IMR-90 (cell line): ENCODE data around the gene PRKRA. TPM values are rescaled to one million over a fixed set of nuclear protein-coding genes. Genes with fewer than 3 reads are reported as not detected.

Experiments used
- ATAC-seq: fragments of 200-7000 bp; cut with Tn5 transposase; 2 replicates; pipeline ENCODE4 v1.9.1; 2020; ENCODE audit warnings: low read depth, mild to moderate bottlenecking, moderate library complexity
- BruUV-seq: library from RNA; stranded (reverse); fragments of 400-500 nt; replicated peaks from 2 replicates; lab custom pipeline; 2021; lab: Mats Ljungman, UMichigan
- CTCF ChIA-PET: fragments of 300-600 bp; formaldehyde crosslinking; extraction: SDS; loops from one replicate; lab custom pipeline; 2021; ENCODE audit warnings: antibody characterized with exemption; lab: Yijun Ruan, JAX
- POLR2A ChIA-PET: fragments of 300-600 bp; sonication (Branson Sonifier 250); formaldehyde crosslinking; loops from one replicate; lab custom pipeline; 2022; ENCODE audit warnings: antibody characterized with exemption; ENCODE audit not compliant: unreplicated experiment; lab: Charles Lee
- DNase-seq: peaks from one replicate; pipeline ENCODE4 v3.0.0; 2013
- H2AFZ ChIP-seq: replicated peaks from 2 replicates; pipeline ENCODE3; 2013; ENCODE audit warnings: low read length, mild to moderate bottlenecking; ENCODE audit not compliant: poor library complexity
- H2AK5ac ChIP-seq: 2 replicates; pipeline ENCODE4 v1.6.1; 2013; ENCODE audit warnings: low read depth, low read length, inconsistent platforms
- H2AK9ac ChIP-seq: replicated peaks from 2 replicates; pipeline ENCODE3; 2013; ENCODE audit warnings: mild to moderate bottlenecking, low read depth, low read length, moderate library complexity; ENCODE audit not compliant: poor library complexity
- H2BK120ac ChIP-seq: 2 replicates; pipeline ENCODE4 v1.6.1; 2013; ENCODE audit warnings: low read depth, low read length, inconsistent platforms
- H2BK15ac ChIP-seq: 3 replicates; pipeline ENCODE4 v1.6.1; 2013; ENCODE audit warnings: low read depth, low read length, inconsistent platforms
- H2BK20ac ChIP-seq: 2 replicates; pipeline ENCODE4 v1.6.1; 2013; ENCODE audit warnings: low read depth, mild to moderate bottlenecking, inconsistent platforms, low read length, moderate library complexity
- H2BK5ac ChIP-seq: 2 replicates; pipeline ENCODE4 v1.6.1; 2013; ENCODE audit warnings: mild to moderate bottlenecking, low read depth, low read length, inconsistent platforms; ENCODE audit not compliant: poor library complexity, severe bottlenecking
- H3K14ac ChIP-seq: replicated peaks from 2 replicates; pipeline ENCODE4 v1.6.1; 2013; ENCODE audit warnings: low read depth, low read length, inconsistent platforms
- H3K18ac ChIP-seq: 2 replicates; pipeline ENCODE4 v1.6.1; 2013; ENCODE audit warnings: low read depth, low read length, control low read depth
- H3K23ac ChIP-seq: 2 replicates; pipeline ENCODE4 v1.6.1; 2013; ENCODE audit warnings: low read depth, low read length, inconsistent platforms
- H3K27ac ChIP-seq: 2 replicates; pipeline ENCODE4 v1.5.1; 2013; ENCODE audit warnings: mild to moderate bottlenecking, control low read depth, low read length; ENCODE audit not compliant: insufficient read depth
- H3K27me3 ChIP-seq: 2 replicates; pipeline ENCODE4 v1.6.1; 2013; ENCODE audit warnings: low read length; ENCODE audit not compliant: control insufficient read depth, insufficient read depth
- H3K36me3 ChIP-seq: 2 replicates; pipeline ENCODE4 v1.6.1; 2013; ENCODE audit warnings: low read length, mixed read lengths; ENCODE audit not compliant: control insufficient read depth, insufficient read depth
- H3K4ac ChIP-seq: 2 replicates; pipeline ENCODE4 v1.6.1; 2013; ENCODE audit warnings: low read depth, low read length, inconsistent platforms
- H3K4me1 ChIP-seq: 2 replicates; pipeline ENCODE4 v1.6.1; 2013; ENCODE audit warnings: low read length, mixed read lengths; ENCODE audit not compliant: control insufficient read depth, insufficient read depth
- H3K4me2 ChIP-seq: 2 replicates; pipeline ENCODE4 v1.6.1; 2013; ENCODE audit warnings: low read depth, mild to moderate bottlenecking, control low read depth, low read length, moderate library complexity
- H3K4me3 ChIP-seq: 2 replicates; pipeline ENCODE4 v1.5.1; 2013; ENCODE audit warnings: low read depth, mild to moderate bottlenecking, control low read depth, low read length, moderate library complexity; ENCODE audit not compliant: insufficient read depth
- H3K56ac ChIP-seq: 2 replicates; pipeline ENCODE4 v1.6.1; 2013; ENCODE audit warnings: low read length, inconsistent platforms; ENCODE audit not compliant: insufficient read depth; ENCODE audit errors: extremely low read depth
- H3K79me1 ChIP-seq, 2 experiments: 2 replicates each; pipeline ENCODE4 v1.6.1; 2013; ENCODE audit warnings: low read length in 2 of 2, inconsistent platforms in 1 of 2, low read depth in 1 of 2
- H3K9ac ChIP-seq: 2 replicates; pipeline ENCODE4 v1.6.1; 2013; ENCODE audit warnings: low read depth, low read length, control low read depth
- H3K9me1 ChIP-seq: 2 replicates; pipeline ENCODE4 v1.6.1; 2013; ENCODE audit warnings: low read length, inconsistent platforms; ENCODE audit not compliant: insufficient read depth
- H3K9me3 ChIP-seq: 2 replicates; pipeline ENCODE4 v1.6.1; 2013; ENCODE audit warnings: low read length; ENCODE audit not compliant: control insufficient read depth, insufficient read depth
- H4K20me1 ChIP-seq: 2 replicates; pipeline ENCODE4 v1.6.1; 2013; ENCODE audit warnings: low read length, inconsistent platforms; ENCODE audit not compliant: insufficient read depth
- H4K5ac ChIP-seq: 2 replicates; pipeline ENCODE4 v1.6.1; 2013; ENCODE audit warnings: mild to moderate bottlenecking, low read depth, low read length, control low read depth
- H4K8ac ChIP-seq, 2 experiments: 2 replicates each; pipeline ENCODE4 v1.6.1; 2013; ENCODE audit warnings: low read depth in 2 of 2, low read length in 2 of 2, control low read depth in 1 of 2, inconsistent platforms in 1 of 2
- H4K91ac ChIP-seq: 2 replicates; pipeline ENCODE4 v1.6.1; 2013; ENCODE audit warnings: low read depth, low read length, inconsistent platforms; ENCODE audit not compliant: insufficient read depth
- BHLHE40 ChIP-seq: fragments of 150-350 bp; IDR thresholded peaks from 2 replicates; pipeline ENCODE4 v1.6.1; 2016; ENCODE audit warnings: mild to moderate bottlenecking, low read depth, low read length
- CEBPB ChIP-seq: IDR thresholded peaks from 2 replicates; pipeline ENCODE4 v1.6.1; 2012; ENCODE audit warnings: low read depth, low read length, improper control_type of control experiment
- ELK1 ChIP-seq: fragments of 150-350 bp; IDR thresholded peaks from 2 replicates; pipeline ENCODE4 v1.6.1; 2016; ENCODE audit warnings: low read depth, mild to moderate bottlenecking, low read length, moderate library complexity, borderline replicate concordance
- MXI1 ChIP-seq: IDR thresholded peaks from 2 replicates; pipeline ENCODE4 v1.6.1; 2012; ENCODE audit warnings: low read depth, mild to moderate bottlenecking, low read length, moderate library complexity, borderline replicate concordance
- NFE2L2 ChIP-seq: fragments of 150-350 bp; IDR thresholded peaks from 2 replicates; pipeline ENCODE4 v1.6.1; 2016; ENCODE audit warnings: low read depth, mild to moderate bottlenecking, low read length
- POLR2A ChIP-seq: IDR thresholded peaks from 2 replicates; pipeline ENCODE4 v1.6.1; 2012; ENCODE audit warnings: mild to moderate bottlenecking, low read depth, low read length
- RAD21 ChIP-seq: IDR thresholded peaks from 2 replicates; pipeline ENCODE4 v1.6.1; 2012; ENCODE audit warnings: low read length, improper control_type of control experiment
- RCOR1 ChIP-seq: IDR thresholded peaks from 2 replicates; pipeline ENCODE4 v1.6.1; 2012; ENCODE audit warnings: mild to moderate bottlenecking, low read length, improper control_type of control experiment; ENCODE audit not compliant: insufficient replicate concordance
- WGBS, 2 experiments: methylation state at CpG; one replicate each; pipeline versions ENCODE4 v1.1.5 to v1.1.7; 2013; ENCODE audit warnings: missing lambda C conversion rate in 2 of 2; ENCODE audit not compliant: insufficient read length in 1 of 2; ENCODE audit errors: extremely low coverage in 2 of 2; 5-methylcytosine and 5-hydroxymethylcytosine counted together
- dilution Hi-C: fragments of 300-500 bp; cut with HindIII; formaldehyde crosslinking; loops from one replicate; pipeline ENCODE4 v1.14.3; 2018; ENCODE audit warnings: low sequenced_read_pairs; ENCODE audit not compliant: unreplicated experiment
- in situ Hi-C: fragments of 300-500 bp; cut with MboI; formaldehyde crosslinking; loops from 3 replicates; pipeline ENCODE4 v1.14.3; 2019; ENCODE audit warnings: low sequenced_read_pairs, inconsistent platforms, mixed read lengths
- intact Hi-C: fragments of 100-400 bp; cut with micrococcal nuclease; formaldehyde crosslinking; loops from 2 replicates; pipeline ENCODE4 v1.10.0; 2022
- polyA plus RNA-seq, 3 experiments: library from polyadenylated mRNA; depleted of rRNA; stranded (reverse); fragments of >200 nt; gene quantifications; 2 replicates each; pipeline ENCODE4 v1.2.3, GENCODE V29; 2012; ENCODE audit warnings: low replicate concordance in 1 of 3
- total RNA-seq: library from RNA; depleted of rRNA; stranded (reverse); fragments of >200 nt; gene quantifications from 2 replicates; pipeline ENCODE4 v1.2.3, GENCODE V29; 2012
- TF ChIP-seq, protein P1 (sequence below): fragments of 150-350 bp; IDR thresholded peaks from 2 replicates; pipeline ENCODE4 v1.6.1; 2017; ENCODE audit warnings: mild to moderate bottlenecking, antibody characterized with exemption, low read length, low read depth

Gene PRKRA
- total and polyA plus RNA-seq, 2 of the 4 experiments (the other 2 are of a cell fraction) = 39.5 to 53.6 TPM

DNA sequence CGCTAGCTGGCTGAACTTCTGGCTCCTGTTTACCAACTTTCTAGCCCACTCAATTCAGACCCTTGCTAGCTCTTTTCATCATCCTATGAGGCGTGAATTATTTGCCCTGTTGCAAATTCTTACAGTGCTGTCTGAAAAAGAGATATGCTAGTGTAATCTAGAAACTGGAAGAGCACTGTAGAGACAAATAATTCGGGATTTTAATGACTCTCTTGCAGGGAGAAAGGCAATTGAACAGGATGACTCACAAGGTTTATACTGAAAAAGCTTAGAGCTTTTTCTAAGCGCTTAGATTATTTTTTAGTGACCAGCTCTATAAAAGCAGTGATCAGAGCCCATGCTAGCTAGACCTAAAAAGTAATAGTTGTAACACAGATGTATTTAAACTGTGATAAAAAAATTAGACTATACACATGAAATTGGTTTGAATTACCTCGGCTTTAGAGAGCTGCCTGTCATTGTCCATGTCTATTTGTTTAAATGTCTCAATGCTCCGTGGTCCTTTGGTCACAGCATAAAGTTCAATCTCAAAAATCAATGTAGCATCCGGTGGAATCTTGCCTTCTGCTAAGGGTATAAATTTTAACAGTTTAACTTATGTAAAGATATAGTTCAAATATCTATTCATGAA, 18.4 kb upstream of the PRKRA start:
- Histone ChIP-seq H3K27ac (no peak overlapping the region), H3K4ac (no peak overlapping the region), H4K91ac (no peak overlapping the region), H4K20me1 (no peaks in the 10 kb centered on the region), H3K56ac (no peak overlapping the region), H3K18ac (no peak overlapping the region), H3K27me3 (no peaks in the 10 kb centered on the region), H3K9me3 (no peaks in the 10 kb centered on the region), H3K9ac (no peak overlapping the region), H2BK20ac (no peak overlapping the region), H2BK15ac (no peak overlapping the region), H2BK120ac (no peak overlapping the region), H2AK9ac (no peak overlapping the region), H3K23ac (no peak overlapping the region), H3K79me1 (peaks cover 3 to 8% of the 10 kb centered on the region in 2 experiments; a peak in 3 of 4 replicates), H4K8ac (no peak overlapping the region), H3K36me3 (peaks cover 9% of the 10 kb centered on the region), H3K4me1 (peaks cover 5% of the 10 kb centered on the region; the same call in 1 of the 2 replicates), H3K4me2 (no peak overlapping the region), H2AK5ac (no peak overlapping the region), H2BK5ac (no peak overlapping the region), H3K9me1 (no peaks in the 10 kb centered on the region; the same call in 1 of the 2 replicates), H3K14ac (no peak overlapping the region), H4K5ac (no peak overlapping the region), H2AFZ (no peak overlapping the region), H3K4me3 (no peak overlapping the region)
- dilution Hi-C loops = no loop called here
- in situ Hi-C loops = no loop called here
- POLR2A ChIA-PET = no interaction called here
- no peak for TF ChIP-seq RCOR1
- no peak for TF ChIP-seq ELK1
- TF ChIP-seq BHLHE40 = no peak
- TF ChIP-seq, protein P1, sequence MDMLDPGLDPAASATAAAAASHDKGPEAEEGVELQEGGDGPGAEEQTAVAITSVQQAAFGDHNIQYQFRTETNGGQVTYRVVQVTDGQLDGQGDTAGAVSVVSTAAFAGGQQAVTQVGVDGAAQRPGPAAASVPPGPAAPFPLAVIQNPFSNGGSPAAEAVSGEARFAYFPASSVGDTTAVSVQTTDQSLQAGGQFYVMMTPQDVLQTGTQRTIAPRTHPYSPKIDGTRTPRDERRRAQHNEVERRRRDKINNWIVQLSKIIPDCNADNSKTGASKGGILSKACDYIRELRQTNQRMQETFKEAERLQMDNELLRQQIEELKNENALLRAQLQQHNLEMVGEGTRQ = no peak
- no peak for TF ChIP-seq NFE2L2
- no peak for TF ChIP-seq POLR2A
- no peak for TF ChIP-seq RAD21
- TF ChIP-seq CEBPB = no peak
- no peak for TF ChIP-seq MXI1
- CTCF ChIA-PET = no interaction called here
- BruUV-seq = no TSS peak
- ATAC-seq = no peak
- no peak for DNase-seq
- intact Hi-C loops = no loop called here
- WGBS, 2 experiments = no CpG with 5 or more reads among the region's 7 CpGs
